Adrenal gland (tissue), 5 donors: Measurements from ENCODE around the gene PFDN5.

Source experiments
- POLR2A ChIP-seq, 2 donors: fragments of 450-650 bp; IDR thresholded peaks; one replicate each; pipeline ENCODE4 v1.6.1; 2017; ENCODE audit warnings: antibody characterized with exemption in 2 of 2, mild to moderate bottlenecking in 2 of 2, moderate library complexity in 1 of 2
- TF ChIP-seq, protein P1 (sequence below), 6 experiments: fragments of 450-650 bp in 4 of 6; fragments of 200-600 bp in 2 of 6; sonication (generic) in 1 of 6; IDR thresholded peaks; 1 replicate in 5 of 6; 2 replicates in 1 of 6; pipeline versions ENCODE4 v1.5.1 to v1.8.0; 2016 to 2021; ENCODE audit warnings: antibody characterized with exemption in 6 of 6, mild to moderate bottlenecking in 2 of 6, moderate library complexity in 1 of 6
- donor health status: DM: no; HTN: no; CAD: no.

GRCh38 chr12:53345486-53346188 lies 50.3 kb downstream of the PFDN5 start:
- TF ChIP-seq, protein P1, sequence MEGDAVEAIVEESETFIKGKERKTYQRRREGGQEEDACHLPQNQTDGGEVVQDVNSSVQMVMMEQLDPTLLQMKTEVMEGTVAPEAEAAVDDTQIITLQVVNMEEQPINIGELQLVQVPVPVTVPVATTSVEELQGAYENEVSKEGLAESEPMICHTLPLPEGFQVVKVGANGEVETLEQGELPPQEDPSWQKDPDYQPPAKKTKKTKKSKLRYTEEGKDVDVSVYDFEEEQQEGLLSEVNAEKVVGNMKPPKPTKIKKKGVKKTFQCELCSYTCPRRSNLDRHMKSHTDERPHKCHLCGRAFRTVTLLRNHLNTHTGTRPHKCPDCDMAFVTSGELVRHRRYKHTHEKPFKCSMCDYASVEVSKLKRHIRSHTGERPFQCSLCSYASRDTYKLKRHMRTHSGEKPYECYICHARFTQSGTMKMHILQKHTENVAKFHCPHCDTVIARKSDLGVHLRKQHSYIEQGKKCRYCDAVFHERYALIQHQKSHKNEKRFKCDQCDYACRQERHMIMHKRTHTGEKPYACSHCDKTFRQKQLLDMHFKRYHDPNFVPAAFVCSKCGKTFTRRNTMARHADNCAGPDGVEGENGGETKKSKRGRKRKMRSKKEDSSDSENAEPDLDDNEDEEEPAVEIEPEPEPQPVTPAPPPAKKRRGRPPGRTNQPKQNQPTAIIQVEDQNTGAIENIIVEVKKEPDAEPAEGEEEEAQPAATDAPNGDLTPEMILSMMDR (IDR thresholded peaks at IDR 0.05): peak in 1 of 6 experiments; percentile 25
- TF ChIP-seq POLR2A (IDR thresholded peaks at IDR 0.05): no peak
